ENCODE results near the gene GLYATL3.

Gene GLYATL3

DNA sequence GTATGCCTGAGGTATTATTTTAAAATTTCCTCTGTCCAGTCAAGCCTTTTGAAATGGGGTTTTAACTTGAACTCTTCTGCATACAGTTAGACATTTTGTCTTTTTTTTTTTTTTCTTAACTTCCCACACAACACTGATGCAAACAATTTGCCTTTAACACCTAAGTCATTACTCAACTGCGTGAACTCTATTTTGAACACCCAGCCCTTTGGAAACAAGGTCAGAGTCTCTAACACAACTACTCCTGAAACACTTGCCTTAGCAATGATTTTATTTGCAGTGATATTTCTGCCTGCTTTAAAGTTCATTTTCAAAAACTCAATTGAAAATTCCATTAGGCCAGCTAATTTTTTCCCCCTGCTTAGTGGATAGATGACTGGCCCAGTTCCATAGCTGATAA lies 24.2 kb downstream of the GLYATL3 start:
- H3K9ac ChIP-seq (ENCODE audit: low read depth, low read length), result no peak overlapping the region
- H3K9me3 ChIP-seq (ENCODE audit: control insufficient read depth, insufficient read depth, low read length), result no peaks in the 10 kb centered on the region
- peaks cover 16% of the 10 kb centered on the region for H3K4me1 ChIP-seq (ENCODE audit: insufficient read depth, low read length)
- no peaks in the 10 kb centered on the region for H3K36me3 ChIP-seq (ENCODE audit: insufficient read depth, low read length)

- Histone ChIP-seq H3K36me3 (ENCODE audit: insufficient read depth, low read length) (no peaks in the 10 kb centered on the region), H3K4me1 (ENCODE audit: insufficient read depth, low read length) (peaks cover 16% of the 10 kb centered on the region)
Measured at GRCh38 chr6:49524541-49524940, 24.8 kb downstream of the GLYATL3 start.

GRCh38 chr6:49526598-49526997 lies 26.9 kb downstream of the GLYATL3 start:
- Histone ChIP-seq H3K4me1 (ENCODE audit: insufficient read depth, low read length) (peaks cover 16% of the 10 kb centered on the region), H3K36me3 (ENCODE audit: insufficient read depth, low read length) (no peaks in the 10 kb centered on the region), H3K9me3 (ENCODE audit: control insufficient read depth, insufficient read depth, low read length) (no peaks in the 10 kb centered on the region), H3K9ac (ENCODE audit: low read depth, low read length) (no peak overlapping the region)

More at GRCh38 chr6:49524541-49524940, 24.8 kb downstream of the GLYATL3 start:
- Histone ChIP-seq H3K9me3 (ENCODE audit: control insufficient read depth, insufficient read depth, low read length) (no peaks in the 10 kb centered on the region), H3K9ac (ENCODE audit: low read depth, low read length) (no peak overlapping the region)

GRCh38 chr6:49527320-49527719 lies 27.6 kb downstream of the GLYATL3 start:
- Histone ChIP-seq H3K9me3 (ENCODE audit: control insufficient read depth, insufficient read depth, low read length) (no peaks in the 10 kb centered on the region), H3K4me1 (ENCODE audit: insufficient read depth, low read length) (peaks cover 16% of the 10 kb centered on the region), H3K36me3 (ENCODE audit: insufficient read depth, low read length) (no peaks in the 10 kb centered on the region), H3K9ac (ENCODE audit: low read depth, low read length) (no peak overlapping the region)

- H3K9me3 ChIP-seq (ENCODE audit: control insufficient read depth, insufficient read depth, low read length), result no peaks in the 10 kb centered on the region
- peaks cover 16% of the 10 kb centered on the region for H3K4me1 ChIP-seq (ENCODE audit: insufficient read depth, low read length)
- no peaks in the 10 kb centered on the region for H3K36me3 ChIP-seq (ENCODE audit: insufficient read depth, low read length)
- no peak overlapping the region for H3K9ac ChIP-seq (ENCODE audit: low read depth, low read length)
Measured at GRCh38 chr6:49528571-49528970, 28.8 kb downstream of the GLYATL3 start.

DNA sequence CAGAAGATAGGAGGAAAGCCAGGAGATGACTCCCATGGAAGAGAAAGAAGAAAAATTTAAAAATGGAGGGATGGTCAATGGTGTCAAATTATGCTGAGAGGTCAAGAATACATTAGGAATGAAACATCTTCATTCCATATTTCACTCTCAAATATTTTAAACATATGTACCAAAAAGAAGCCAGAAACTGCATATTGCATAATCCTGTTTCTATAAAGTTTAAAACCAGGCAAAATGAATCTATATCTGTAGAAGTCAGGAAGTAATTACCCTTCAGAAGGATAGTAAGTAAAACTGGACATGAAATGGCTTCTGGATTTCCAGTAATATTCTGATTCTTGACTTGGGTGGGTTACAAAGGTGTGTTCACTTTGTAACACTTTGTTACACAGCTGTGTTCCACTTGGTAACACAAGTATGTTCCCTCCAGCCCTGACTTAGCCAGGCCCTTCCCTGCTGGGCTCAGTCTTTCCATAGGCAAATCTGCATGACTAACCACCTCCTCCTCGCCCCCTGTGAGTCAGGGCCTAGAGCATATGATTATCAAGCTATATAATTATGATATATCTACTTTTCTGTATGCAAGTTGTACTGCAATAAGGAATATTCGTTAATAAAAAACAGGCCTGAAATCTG lies 30.5 kb downstream of the GLYATL3 start:
- H3K9ac ChIP-seq (ENCODE audit: low read depth, low read length), result no peak overlapping the region
- peaks cover 16% of the 10 kb centered on the region for H3K4me1 ChIP-seq (ENCODE audit: insufficient read depth, low read length)
- no peaks in the 10 kb centered on the region for H3K36me3 ChIP-seq (ENCODE audit: insufficient read depth, low read length)

DNA sequence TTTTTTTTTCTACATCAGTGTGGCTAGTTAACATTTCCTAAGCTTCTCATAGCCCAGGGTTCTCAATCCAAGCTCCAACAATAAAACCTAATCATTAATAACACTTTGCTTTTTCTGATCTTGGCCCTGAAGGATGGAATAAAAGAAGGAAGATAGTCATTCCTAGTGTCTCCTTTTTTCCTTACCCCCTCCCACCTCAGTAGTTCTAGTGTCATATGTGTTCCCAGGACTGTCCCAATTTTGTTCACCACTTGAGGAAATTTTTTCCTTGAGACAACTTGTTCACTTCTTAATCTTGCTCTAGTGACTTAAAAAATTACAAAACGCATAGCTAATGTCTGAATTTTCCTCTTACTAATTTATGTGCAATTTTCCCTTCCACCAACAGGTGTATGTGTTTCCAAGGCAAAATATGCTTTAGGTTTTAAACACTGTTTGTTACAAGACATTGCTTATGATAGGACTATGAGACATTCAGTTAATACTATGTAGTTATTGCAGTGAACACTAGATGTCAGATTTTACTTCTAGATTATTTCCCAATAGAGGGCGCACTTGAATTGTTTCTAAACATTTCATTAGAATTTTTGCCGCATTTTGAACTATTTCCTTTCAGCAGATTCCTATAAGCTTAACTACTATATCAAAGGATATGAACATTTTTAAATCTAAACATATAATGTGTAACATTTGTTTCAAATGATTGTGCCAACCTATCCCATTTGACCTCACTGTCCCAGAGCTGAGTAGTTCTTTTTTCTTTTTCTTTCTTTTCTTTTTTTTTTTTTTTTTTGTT lies 32.2 kb downstream of the GLYATL3 start:
- Histone ChIP-seq H3K4me1 (ENCODE audit: insufficient read depth, low read length) (peaks cover 14% of the 10 kb centered on the region), H3K9me3 (ENCODE audit: control insufficient read depth, insufficient read depth, low read length) (no peaks in the 10 kb centered on the region), H3K36me3 (ENCODE audit: insufficient read depth, low read length) (no peaks in the 10 kb centered on the region), H3K9ac (ENCODE audit: low read depth, low read length) (no peak overlapping the region; the same call in 1 of the 2 replicates)

More for the DNA sequence above, 30.5 kb downstream of the GLYATL3 start:
- no peaks in the 10 kb centered on the region for H3K9me3 ChIP-seq (ENCODE audit: control insufficient read depth, insufficient read depth, low read length)

DNA sequence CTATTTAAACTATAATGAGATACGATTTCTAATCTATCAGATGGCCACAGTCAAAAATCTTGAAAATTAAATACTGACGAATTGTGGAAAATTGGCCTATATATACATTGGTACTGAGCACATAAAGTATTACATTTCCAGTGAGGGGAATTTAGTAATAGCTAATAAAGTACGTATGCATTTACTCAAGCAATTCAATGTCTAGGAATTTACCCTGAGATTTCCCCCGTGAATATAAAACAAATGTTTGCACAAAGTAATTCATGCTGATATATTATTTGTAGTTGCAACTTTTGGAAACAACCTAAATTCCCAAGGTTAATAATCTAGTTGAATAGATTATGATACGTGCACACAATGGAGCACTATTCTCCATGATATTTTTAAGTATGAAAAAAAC lies 36.1 kb downstream of the GLYATL3 start:
- peaks cover 2% of the 10 kb centered on the region; the same call in 1 of the 2 replicates for H3K4me1 ChIP-seq (ENCODE audit: insufficient read depth, low read length)
- H3K36me3 ChIP-seq (ENCODE audit: insufficient read depth, low read length), result no peaks in the 10 kb centered on the region
- no peaks in the 10 kb centered on the region for H3K9me3 ChIP-seq (ENCODE audit: control insufficient read depth, insufficient read depth, low read length)
- no peak overlapping the region for H3K9ac ChIP-seq (ENCODE audit: low read depth, low read length)

GRCh38 chr6:49539102-49539501 lies 39.4 kb downstream of the GLYATL3 start:
- Histone ChIP-seq H3K9me3 (ENCODE audit: control insufficient read depth, insufficient read depth, low read length) (no peaks in the 10 kb centered on the region), H3K9ac (ENCODE audit: low read depth, low read length) (no peak overlapping the region), H3K4me1 (ENCODE audit: insufficient read depth, low read length) (peaks cover 9% of the 10 kb centered on the region; the same call in 1 of the 2 replicates), H3K36me3 (ENCODE audit: insufficient read depth, low read length) (no peaks in the 10 kb centered on the region)

DNA sequence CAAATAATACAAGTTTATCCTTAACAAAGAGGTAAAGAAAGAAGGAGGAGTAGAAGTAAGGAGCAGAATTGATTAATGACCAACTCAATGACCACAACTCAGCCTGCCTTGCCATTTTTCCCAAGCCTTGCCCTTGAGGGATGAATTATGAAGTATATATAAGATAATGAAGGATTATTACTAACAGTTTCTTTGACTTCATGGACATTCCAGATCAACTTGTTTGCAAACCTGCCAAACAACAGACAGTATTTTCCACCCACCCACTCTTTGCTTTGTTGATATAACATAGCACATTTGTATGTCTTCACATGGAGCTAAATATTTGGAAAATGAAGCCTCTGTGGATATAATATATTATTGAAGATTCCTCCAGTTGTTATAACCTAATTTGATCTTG lies 40.9 kb downstream of the GLYATL3 start:
- Histone ChIP-seq H3K36me3 (ENCODE audit: insufficient read depth, low read length) (no peaks in the 10 kb centered on the region), H3K9me3 (ENCODE audit: control insufficient read depth, insufficient read depth, low read length) (no peaks in the 10 kb centered on the region), H3K9ac (ENCODE audit: low read depth, low read length) (no peak overlapping the region), H3K4me1 (ENCODE audit: insufficient read depth, low read length) (peaks cover 9% of the 10 kb centered on the region; the same call in 1 of the 2 replicates)

GRCh38 chr6:49541210-49541724 lies 41.5 kb downstream of the GLYATL3 start:
- Histone ChIP-seq H3K36me3 (ENCODE audit: insufficient read depth, low read length) (no peaks in the 10 kb centered on the region), H3K9me3 (ENCODE audit: control insufficient read depth, insufficient read depth, low read length) (no peaks in the 10 kb centered on the region), H3K9ac (ENCODE audit: low read depth, low read length) (no peak overlapping the region), H3K4me1 (ENCODE audit: insufficient read depth, low read length) (peaks cover 9% of the 10 kb centered on the region; the same call in 1 of the 2 replicates)

DNA sequence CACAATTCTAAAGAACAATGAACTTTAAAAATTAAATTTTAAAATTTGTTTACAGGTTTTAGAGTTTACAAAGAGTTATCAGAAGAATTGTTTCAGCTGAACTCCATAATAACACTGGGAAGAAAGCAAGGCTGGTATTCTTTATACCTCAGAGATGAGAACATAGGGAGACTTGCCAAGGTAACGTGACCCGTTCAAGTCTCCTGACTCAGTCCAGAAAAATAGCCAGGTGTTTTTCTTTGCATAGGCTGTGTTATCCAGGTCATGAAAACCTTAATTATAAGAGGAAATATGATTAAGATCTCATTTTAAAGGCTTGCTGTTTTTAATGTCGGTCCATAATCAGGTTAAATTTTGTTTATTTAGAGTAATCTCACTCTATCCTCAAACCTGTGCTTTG lies 42.2 kb downstream of the GLYATL3 start:
- Histone ChIP-seq H3K9me3 (ENCODE audit: control insufficient read depth, insufficient read depth, low read length) (no peaks in the 10 kb centered on the region), H3K9ac (ENCODE audit: low read depth, low read length) (no peak overlapping the region), H3K4me1 (ENCODE audit: insufficient read depth, low read length) (peaks cover 9% of the 10 kb centered on the region; the same call in 1 of the 2 replicates), H3K36me3 (ENCODE audit: insufficient read depth, low read length) (no peaks in the 10 kb centered on the region)

DNA sequence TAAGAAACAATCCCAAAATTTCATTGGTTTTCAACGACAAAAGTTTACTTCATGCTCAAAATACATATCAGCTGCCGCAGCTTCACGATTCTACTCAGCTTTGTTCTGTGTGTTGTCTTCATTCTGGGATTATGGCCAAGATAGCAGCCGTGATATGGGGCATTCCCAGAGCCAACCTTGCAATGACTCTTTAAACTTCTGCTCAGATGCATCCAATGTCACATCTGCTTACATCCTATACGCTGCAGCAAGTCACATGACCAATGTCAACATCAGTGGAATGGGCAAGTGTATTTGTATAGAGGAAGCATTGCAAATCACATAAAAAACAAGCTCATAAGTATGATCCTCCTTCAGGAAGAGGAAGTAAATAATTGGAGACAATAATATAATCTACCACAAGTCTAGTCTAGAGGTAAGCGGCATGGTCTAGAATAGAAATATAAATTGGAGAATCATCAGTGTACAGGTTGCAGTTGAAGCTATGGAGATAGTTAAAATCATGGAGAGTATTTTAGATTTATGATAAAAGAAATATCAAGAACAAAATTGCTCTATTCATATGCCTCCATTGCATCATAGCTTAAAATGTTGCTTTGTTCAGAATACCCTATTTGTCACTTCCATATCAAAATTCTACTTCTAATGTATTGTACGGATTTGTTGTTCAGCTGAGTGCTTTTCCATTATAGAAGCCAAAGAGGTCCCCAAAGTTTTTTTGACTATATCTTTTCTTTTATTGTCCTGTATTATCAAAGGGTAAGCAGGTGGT lies 43.5 kb downstream of the GLYATL3 start:
- Histone ChIP-seq H3K9me3 (ENCODE audit: control insufficient read depth, insufficient read depth, low read length) (no peaks in the 10 kb centered on the region), H3K9ac (ENCODE audit: low read depth, low read length) (no peak overlapping the region), H3K36me3 (ENCODE audit: insufficient read depth, low read length) (no peaks in the 10 kb centered on the region), H3K4me1 (ENCODE audit: insufficient read depth, low read length) (peaks cover 9% of the 10 kb centered on the region; the same call in 1 of the 2 replicates)

GRCh38 chr6:49546331-49546730 lies 46.6 kb downstream of the GLYATL3 start:
- H3K9me3 ChIP-seq (ENCODE audit: control insufficient read depth, insufficient read depth, low read length), result no peaks in the 10 kb centered on the region
- H3K9ac ChIP-seq (ENCODE audit: low read depth, low read length), result no peak overlapping the region
- H3K4me1 ChIP-seq (ENCODE audit: insufficient read depth, low read length), result peaks cover 4% of the 10 kb centered on the region; the same call in 1 of the 2 replicates

More at GRCh38 chr6:49546331-49546730, 46.6 kb downstream of the GLYATL3 start:
- no peaks in the 10 kb centered on the region for H3K36me3 ChIP-seq (ENCODE audit: insufficient read depth, low read length)

All from ES-I3 (cell line).